Mammary epithelial cell (primary cell): ENCODE results near the gene STXBP6.

Experiments
- EZH2 ChIP-seq: IDR thresholded peaks from 2 replicates; pipeline ENCODE4 v1.6.1; 2012; ENCODE audit warnings: low read length, inconsistent platforms, borderline replicate concordance
- TF ChIP-seq, protein P1 (sequence below), 2 donors: IDR thresholded peaks in 1 of 2; conservative IDR thresholded peaks in 1 of 2; 2 replicates each; pipeline ENCODE4 v1.5.1; 2011 to 2012; ENCODE audit warnings: inconsistent platforms in 2 of 2, low read length in 2 of 2, mild to moderate bottlenecking in 2 of 2, control low read depth in 1 of 2, low read depth in 1 of 2; ENCODE audit not compliant: insufficient read depth in 1 of 2; ENCODE audit errors: extremely low read depth in 1 of 2

GRCh38 chr14:24834956-24835355, 215.0 kb downstream of the STXBP6 start:
- no peak for TF ChIP-seq EZH2
- TF ChIP-seq, protein P1, sequence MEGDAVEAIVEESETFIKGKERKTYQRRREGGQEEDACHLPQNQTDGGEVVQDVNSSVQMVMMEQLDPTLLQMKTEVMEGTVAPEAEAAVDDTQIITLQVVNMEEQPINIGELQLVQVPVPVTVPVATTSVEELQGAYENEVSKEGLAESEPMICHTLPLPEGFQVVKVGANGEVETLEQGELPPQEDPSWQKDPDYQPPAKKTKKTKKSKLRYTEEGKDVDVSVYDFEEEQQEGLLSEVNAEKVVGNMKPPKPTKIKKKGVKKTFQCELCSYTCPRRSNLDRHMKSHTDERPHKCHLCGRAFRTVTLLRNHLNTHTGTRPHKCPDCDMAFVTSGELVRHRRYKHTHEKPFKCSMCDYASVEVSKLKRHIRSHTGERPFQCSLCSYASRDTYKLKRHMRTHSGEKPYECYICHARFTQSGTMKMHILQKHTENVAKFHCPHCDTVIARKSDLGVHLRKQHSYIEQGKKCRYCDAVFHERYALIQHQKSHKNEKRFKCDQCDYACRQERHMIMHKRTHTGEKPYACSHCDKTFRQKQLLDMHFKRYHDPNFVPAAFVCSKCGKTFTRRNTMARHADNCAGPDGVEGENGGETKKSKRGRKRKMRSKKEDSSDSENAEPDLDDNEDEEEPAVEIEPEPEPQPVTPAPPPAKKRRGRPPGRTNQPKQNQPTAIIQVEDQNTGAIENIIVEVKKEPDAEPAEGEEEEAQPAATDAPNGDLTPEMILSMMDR (conservative IDR thresholded peaks at IDR 0.05 in 1 of 2, IDR thresholded peaks at IDR 0.05 in 1 of 2; ENCODE audit: extremely low read depth in 1 of 2, insufficient read depth in 1 of 2, low read depth in 1 of 2, low read length in 2 of 2) = no peak
